NCI-H446 treated with DMSO at 0.1 percent for 48 hours (cell line): ENCODE measurements around the gene TPM2.
A peak's percentile ranks its signal among the peaks of the same experiment; 100 is the strongest.

Experiments
- DNase-seq: peaks from one replicate; lab custom pipeline; 2025; lab: John Stamatoyannopoulos, UW

TPM2 gene

DNA sequence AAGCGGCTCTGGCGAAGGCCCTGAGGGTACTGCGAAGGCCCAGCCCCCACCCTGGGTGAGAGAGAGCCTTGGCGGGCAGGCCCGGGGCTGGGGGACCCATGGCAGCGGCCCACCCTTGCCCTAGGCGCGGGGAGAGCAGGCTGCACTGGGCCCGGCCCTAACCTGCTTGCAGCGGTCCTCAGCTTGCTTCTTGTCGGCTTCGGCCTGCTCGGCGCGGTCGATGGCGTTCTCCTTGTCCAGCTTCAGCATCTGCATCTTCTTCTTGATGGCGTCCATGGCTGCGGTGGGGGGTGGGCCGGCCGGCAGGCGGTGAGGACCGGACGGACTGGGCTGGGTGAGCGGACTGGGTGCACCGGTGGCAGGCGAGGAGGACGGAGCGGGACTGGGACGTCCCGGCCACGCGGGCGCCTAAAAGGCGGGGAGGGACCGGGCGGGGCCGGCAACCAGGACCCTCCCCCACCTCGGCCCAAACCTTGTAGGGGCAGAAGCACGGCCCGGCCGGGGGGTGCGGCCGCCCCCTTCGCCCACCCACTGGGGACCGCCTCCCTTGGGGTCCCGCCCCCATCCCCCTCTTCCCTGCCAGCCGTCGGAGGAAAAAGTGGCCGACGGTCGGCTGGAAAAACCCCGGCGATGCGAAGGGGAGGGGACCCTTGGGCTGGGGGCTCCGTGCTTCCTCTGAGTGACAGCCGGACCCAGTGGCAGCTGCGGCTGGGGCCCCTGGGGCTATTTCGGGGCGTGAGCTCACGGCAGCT, at the start of gene TPM2:
Gene TPM2 (minus strand): TSS at position 384 of the 752 bp plus-strand sequence. CDS start 108 bp downstream, at position 276.
- no peak for DNase-seq

- no peak for DNase-seq
Measured at GRCh38 chr9:35738924-35739323, 49.2 kb upstream of the TPM2 start.

DNA sequence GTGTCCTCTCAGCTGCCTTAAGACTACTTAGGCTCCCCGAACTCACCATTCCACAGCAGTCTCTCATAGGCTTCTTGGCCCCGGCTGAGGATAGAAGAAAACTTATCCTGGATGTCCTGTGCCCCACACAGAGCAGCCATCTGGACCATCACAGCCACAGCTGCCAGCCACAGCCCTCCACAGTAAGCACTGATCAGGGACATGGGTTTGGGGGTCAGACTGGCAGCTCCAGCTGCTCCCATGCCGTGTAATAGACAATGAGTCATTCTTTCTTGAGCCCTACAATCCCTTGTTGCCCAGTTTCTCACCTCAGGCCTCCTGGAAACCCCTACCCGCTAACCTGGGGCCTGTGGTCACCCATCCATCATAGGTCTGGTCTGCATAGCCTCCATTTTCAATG, 48.5 kb upstream of the TPM2 start:
- no peak for DNase-seq

- no peak for DNase-seq
Measured at GRCh38 chr9:35737143-35737542, 47.4 kb upstream of the TPM2 start.

DNA sequence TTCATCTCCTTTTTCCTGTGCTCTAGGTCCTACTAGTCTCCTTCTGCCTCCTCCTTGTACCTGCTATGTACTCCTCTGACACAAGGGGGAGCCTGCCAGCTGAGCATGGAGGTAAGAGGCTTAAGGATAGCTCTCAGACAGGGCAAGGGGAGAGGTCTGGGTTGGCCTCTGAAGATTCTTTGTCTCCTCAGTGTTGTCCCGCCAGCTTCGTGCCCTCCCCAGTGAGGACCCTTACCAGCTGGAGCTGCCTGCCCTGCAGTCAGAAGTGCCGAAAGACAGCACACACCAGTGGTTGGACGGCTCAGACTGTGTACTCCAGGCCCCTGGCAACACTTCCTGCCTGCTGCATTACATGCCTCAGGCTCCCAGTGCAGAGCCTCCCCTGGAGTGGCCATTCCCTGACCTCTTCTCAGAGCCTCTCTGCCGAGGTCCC, 46.5 kb upstream of the TPM2 start:
- peak; percentile 6 for DNase-seq

DNA sequence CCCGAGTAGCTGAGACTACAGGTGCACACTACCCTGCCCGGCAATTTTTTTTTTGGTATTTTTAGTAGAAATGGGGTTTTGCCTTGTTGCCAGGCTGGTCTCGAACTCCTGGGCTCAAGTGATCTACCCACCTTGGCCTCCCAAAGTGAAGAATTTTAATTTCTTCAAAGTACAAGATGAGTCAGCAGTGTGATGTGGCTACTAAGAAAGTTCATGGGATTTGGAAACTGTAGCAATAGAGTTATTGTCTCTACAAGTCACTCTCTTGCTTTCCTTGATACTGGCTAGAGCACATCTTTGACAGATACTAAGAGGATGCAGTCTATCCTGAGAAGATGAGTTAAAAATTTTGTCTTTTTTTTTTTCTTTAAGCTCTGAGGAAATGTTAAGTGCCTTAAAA, 44.4 kb upstream of the TPM2 start:
- no peak for DNase-seq

DNA sequence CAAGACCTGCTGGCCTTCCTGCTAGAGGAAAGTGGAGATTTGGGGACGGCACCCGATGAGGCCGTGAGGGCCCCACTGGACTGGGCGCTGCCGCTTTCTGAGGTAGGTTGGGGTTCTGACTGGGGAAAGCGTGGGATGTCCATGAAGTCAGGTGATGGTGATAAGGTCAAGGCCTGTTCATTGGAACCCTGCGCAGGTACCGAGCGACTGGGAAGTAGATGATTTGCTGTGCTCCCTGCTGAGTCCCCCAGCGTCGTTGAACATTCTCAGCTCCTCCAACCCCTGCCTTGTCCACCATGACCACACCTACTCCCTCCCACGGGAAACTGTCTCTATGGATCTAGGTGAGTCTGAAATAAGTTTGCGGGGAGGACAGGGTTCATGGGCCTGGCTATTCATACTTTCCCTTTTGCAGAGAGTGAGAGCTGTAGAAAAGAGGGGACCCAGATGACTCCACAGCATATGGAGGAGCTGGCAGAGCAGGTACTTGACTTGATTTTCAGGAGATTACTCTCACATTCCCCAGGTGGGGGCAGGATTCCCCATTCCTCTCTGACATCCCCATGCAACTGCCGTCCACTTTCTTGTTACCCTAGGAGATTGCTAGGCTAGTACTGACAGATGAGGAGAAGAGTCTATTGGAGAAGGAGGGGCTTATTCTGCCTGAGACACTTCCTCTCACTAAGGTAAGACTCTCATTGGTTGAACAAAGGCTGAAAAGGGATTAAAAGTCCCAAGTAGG, 43.2 kb upstream of the TPM2 start:
- no peak for DNase-seq

DNA sequence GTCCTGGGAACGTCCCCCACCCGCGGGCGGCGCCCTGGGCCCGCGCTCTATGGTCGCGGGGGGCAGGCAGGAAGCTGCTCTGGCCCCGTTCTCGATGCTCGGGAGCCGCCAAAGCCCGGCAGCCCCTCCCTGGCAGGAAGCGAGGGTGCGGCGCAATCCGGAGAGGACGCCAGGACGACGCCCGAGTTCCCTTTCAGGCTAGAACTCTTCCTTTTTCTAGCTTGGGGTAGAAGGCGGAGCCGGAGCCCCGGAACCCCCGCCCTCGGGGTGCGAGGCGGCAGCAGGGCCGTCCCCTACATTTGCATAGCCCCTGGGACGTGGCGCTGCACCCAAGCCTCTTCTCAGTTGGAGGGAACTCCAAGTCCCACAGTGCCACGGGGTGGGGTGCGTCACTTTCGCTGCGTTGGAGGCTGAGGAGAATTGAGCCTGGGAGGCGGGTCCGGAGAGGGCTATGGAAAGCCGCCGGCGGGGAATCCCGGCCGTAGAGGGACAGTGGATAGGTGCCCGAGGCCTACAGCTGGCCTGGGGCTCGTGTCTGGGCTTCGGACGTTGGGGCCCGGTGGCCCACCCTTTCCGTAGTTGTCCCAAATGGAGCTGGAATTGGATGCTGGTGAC, 42.6 kb upstream of the TPM2 start, which contains the start of the genes CREB3 and TLN1:
Gene CREB3 (plus strand): TSS at position 482 of the 615 bp plus-strand sequence. CDS start 107 bp downstream, at position 589.
Gene TLN1 (minus strand): TSS at position 11 of the 615 bp plus-strand sequence. CDS start 6,501 bp downstream, outside the sequence.
- peak; percentile 98 for DNase-seq

DNA sequence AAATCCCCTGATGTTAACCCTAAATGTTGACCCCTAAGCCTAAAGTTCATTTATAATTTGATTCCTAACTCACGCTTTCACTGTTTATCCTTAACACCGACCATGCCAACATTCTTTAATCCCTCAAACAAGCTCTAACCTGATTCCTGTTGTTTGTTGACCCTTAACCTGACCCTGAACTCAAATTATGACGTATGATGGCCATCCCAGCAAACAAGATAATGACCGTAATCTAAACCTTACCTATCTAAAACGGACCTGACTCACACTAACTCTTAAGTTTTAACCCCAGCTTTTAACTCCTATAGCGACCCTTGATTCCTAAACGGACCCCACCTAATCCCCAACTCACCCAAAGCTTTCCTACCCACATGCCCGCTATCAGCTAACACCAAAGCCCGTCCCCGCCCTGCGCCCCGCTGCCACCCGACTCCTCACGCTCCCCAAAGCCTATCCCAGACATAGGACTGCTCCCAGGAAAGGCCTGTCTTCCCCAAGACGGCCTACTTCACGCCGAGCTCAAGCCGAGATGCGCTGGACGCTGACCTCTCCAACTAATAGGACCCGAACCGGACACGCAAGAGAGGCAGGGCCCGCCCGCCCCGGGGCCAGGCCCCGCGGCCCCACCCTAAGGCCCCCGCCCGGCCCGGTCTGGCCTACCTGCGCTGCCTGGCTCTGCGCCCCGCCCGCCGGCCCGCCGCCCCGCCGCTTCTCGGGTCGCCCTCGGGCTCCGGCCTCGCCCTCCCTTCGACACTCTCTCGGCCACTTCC, 41.9 kb upstream of the TPM2 start:
- DNase-seq, result no peak

DNA sequence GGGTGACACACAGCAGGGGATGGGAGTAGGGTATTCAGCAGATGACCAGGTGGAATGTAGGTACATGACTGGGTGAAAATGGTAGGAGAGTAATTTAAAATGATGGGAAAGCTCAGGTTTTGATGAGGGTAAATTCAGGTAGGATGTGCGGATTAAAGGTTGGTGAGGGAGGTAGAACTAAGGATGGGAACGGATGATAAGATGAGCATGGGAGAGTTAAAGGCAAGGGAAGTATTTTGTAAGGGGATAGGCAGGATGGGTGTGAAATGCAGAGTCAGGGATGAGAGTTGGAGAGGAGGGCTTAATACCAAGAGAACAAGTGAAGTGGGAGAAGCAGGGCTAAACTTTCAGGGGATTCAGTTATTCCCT, 40.7 kb upstream of the TPM2 start:
- no peak for DNase-seq

GRCh38 chr9:35729700-35730485, 40.2 kb upstream of the TPM2 start:
- DNase-seq, result peak; percentile 7

GRCh38 chr9:35729101-35729500, 39.4 kb upstream of the TPM2 start:
- no peak for DNase-seq

GRCh38 chr9:35728041-35728971, 38.6 kb upstream of the TPM2 start:
- DNase-seq, result no peak

DNA sequence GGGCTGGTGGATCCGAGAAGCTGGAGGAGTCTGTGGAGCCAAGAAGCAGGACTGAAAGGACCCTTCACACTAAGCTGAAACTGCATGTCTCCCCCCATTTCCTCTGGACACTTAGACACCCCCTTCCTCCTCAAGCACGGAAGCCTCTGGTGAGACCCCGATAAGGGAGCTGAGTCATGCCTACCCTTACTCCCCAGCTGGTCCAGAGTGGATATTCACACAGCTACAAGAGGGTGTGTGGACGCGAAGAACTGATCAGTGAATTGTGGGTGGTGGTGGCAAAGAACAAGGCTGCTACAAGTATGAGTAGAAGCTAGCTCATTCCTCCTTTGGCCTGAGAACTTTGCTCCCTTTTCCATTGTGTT, 37.9 kb upstream of the TPM2 start:
- no peak for DNase-seq

DNA sequence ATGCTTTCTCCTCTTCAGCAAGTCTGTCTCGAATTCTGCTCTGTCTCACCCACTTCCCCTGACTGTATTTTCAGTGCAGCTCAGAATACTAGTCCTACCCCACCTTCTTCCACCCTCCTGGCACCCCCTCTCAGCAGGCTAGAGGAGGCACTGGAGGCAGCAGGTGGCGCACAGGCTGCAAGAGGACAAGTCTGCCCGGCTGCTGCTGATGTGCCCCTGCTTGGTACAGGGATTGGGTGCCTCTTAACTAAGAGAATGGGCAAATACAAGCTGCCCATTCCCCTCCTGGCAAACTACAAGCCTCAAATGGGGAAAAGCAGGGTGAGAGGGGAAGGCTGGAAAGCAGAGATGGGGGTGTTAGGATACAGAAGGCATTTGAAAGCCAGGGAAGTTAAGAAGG, 37.2 kb upstream of the TPM2 start:
- DNase-seq, result no peak

DNA sequence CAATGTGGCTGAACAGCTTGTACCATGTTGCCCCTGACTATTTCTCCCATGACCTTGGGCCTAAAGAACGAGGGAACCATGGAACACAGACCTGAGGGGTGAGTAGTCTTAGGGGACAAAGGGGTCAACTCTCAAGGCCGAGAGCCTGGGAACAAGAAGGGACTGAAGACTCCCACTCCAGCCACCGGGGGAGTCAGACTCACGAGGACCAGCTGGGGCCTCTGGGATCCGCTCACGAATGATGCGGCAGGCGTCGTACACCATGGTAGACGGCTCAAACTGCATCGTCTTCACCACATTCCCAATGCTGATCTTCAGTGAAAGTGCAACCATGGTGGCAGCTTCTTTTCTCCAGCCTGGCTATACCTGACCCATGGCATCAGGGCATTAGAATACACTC, 35.6 kb upstream of the TPM2 start:
- DNase-seq, result no peak

DNA sequence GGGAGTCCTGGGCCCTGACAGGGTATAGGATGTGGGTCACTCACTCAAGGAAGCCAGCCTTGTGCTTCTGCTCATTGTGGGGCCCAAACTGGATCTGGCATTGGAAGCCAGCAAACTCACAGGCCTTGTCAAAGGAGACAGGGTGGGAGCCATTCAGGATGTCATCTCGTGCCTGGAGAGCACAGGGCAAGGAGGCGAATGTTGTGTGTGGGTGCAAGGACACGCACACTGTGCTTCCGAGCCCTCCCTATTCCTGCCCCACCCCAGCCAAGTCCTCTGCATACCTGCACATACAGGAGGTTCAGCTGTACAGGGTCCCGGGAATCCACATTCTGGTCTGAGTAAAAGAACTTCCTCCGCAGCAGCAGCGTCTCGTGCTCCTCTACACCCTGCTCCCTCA, 34.2 kb upstream of the TPM2 start:
- DNase-seq, result no peak

DNA sequence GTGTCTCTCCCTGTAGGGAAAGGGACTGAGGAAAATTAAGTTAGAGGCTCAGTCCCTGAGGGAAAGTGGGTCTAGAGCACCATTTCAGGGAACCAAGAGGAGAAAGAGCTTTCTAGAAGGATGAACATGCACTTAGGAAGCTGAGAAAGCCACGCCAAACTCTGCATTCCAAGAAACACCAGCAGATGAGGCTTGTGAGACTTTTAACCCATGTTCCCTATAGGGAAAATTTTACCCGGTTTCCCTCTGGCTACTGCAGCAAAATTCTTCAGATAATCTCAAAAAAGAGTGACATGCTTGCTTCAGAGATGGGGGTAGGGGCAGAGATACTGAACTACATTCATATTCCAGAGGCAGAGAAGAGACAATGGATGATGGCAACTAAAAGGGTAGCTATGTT, 33.7 kb upstream of the TPM2 start:
- no peak for DNase-seq

GRCh38 chr9:35719546-35719945, 29.8 kb upstream of the TPM2 start:
- DNase-seq, result no peak
